ENCODE data around the gene DIPK1A. TPM values are rescaled to one million over a fixed set of nuclear protein-coding genes. Genes with fewer than 3 reads are reported as not detected.

Gene DIPK1A
- total RNA-seq, 1 experiment from 2014 or later = 4.8 TPM

DNA sequence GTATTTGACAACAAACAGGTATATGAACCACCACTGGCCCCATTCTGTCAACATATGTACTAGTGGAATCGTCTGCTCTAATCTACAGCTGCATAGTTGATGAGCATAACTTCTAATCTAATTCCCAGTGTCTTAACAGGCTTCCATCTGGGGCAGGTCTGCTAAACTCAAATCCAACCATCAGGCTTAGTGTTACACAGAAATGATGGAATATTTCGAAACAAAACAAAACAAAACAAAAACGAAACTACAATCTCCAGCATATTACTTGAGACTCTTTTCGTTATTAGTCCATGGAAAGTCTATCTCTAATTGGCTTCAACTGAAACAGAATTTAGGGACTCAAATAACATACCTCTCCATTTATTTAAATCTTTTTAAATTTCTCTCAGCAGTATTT lies 37.6 kb downstream of the DIPK1A start:
- Mint-ChIP-seq H3K4me1 (peaks cover 8% of the 10 kb centered on the region; the same call in 1 of the 2 replicates), H3K27ac (no peak overlapping the region), H3K4me3 (no peak overlapping the region), H3K36me3 (0 out of 2 replicates have a peak, but pooled peaks cover 4% of the 10 kb centered on the region), H3K9me3 (peaks cover 25% of the 10 kb centered on the region), H3K27me3 (ENCODE audit: low read depth) (no peaks in the 10 kb centered on the region; the same call in 1 of the 2 replicates)
- DNase-seq (ENCODE audit: low spot score) (no peak), ATAC-seq (no peak)
- ChIA-PET POLR2A (interaction anchor here (0.6 kb wide), 1 partner anchor 57 kb away, joined by 4 read pairs; no protein-coding TSS in a partner anchor), CTCF (no interaction called here)
- TF ChIP-seq FOXJ3 (CRISPR knock-in tag; IDR thresholded peaks at IDR 0.05; ENCODE audit: borderline replicate concordance) = no peak
- TF ChIP-seq, protein P1, sequence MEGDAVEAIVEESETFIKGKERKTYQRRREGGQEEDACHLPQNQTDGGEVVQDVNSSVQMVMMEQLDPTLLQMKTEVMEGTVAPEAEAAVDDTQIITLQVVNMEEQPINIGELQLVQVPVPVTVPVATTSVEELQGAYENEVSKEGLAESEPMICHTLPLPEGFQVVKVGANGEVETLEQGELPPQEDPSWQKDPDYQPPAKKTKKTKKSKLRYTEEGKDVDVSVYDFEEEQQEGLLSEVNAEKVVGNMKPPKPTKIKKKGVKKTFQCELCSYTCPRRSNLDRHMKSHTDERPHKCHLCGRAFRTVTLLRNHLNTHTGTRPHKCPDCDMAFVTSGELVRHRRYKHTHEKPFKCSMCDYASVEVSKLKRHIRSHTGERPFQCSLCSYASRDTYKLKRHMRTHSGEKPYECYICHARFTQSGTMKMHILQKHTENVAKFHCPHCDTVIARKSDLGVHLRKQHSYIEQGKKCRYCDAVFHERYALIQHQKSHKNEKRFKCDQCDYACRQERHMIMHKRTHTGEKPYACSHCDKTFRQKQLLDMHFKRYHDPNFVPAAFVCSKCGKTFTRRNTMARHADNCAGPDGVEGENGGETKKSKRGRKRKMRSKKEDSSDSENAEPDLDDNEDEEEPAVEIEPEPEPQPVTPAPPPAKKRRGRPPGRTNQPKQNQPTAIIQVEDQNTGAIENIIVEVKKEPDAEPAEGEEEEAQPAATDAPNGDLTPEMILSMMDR (IDR thresholded peaks at IDR 0.05) = no peak
- no peak for TF ChIP-seq GTF2I (CRISPR knock-in tag; conservative IDR thresholded peaks at IDR 0.05)
- no peak for TF ChIP-seq SMAD3 (CRISPR knock-in tag; IDR thresholded peaks at IDR 0.05; ENCODE audit: borderline replicate concordance)
- TF ChIP-seq, protein P2, sequence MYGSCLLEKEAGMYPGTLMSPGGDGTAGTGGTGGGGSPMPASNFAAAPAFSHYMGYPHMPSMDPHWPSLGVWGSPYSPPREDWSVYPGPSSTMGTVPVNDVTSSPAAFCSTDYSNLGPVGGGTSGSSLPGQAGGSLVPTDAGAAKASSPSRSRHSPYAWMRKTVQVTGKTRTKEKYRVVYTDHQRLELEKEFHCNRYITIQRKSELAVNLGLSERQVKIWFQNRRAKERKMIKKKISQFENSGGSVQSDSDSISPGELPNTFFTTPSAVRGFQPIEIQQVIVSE (CRISPR knock-in tag; IDR thresholded peaks at IDR 0.05; ENCODE audit: borderline replicate concordance) = no peak
- no peak for TF ChIP-seq OVOL2 (CRISPR knock-in tag; IDR thresholded peaks at IDR 0.05; ENCODE audit: borderline replicate concordance)
- TF ChIP-seq ZNF121 (CRISPR knock-in tag; IDR thresholded peaks at IDR 0.05) = no peak
- TF ChIP-seq, protein P3, sequence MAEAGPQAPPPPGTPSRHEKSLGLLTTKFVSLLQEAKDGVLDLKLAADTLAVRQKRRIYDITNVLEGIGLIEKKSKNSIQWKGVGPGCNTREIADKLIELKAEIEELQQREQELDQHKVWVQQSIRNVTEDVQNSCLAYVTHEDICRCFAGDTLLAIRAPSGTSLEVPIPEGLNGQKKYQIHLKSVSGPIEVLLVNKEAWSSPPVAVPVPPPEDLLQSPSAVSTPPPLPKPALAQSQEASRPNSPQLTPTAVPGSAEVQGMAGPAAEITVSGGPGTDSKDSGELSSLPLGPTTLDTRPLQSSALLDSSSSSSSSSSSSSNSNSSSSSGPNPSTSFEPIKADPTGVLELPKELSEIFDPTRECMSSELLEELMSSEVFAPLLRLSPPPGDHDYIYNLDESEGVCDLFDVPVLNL (CRISPR knock-in tag; IDR thresholded peaks at IDR 0.05; ENCODE audit: borderline replicate concordance, low read depth) = no peak
- TF ChIP-seq, protein P4, sequence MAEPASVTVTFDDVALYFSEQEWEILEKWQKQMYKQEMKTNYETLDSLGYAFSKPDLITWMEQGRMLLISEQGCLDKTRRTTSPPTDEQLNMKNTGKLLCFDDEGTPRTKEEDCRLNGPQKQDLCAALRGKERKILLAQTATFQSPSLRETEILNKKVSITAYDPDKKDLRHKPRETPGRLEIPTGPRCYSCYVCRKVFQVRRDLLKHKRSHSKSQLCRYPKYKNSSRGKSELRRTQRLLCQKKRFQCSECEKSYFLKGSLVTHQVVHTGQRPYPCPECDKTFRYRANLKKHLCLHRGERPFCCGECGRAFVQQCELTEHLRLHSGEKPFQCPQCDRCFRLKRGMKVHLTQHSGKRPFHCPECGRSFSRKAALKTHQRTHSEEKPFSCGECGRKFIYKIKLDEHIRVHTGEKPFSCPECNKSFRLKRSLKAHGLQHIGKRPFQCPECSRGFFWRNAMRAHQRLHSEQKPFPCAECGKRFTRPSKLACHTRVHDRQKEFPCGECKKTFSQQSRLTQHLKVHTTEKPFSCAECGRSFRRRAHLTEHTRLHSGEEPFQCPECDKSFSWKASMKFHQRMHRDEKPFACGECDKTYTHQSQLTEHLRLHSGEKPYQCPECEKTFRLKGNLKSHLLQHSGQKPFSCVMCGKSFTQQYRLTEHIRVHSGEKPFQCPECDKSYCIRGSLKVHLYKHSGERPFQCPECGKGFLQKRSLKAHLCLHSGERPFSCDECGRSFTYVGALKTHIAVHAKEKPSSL (CRISPR knock-in tag; conservative IDR thresholded peaks at IDR 0.05) = no peak
- TF ChIP-seq HMGA2 (CRISPR knock-in tag; IDR thresholded peaks at IDR 0.05) = no peak
- TF ChIP-seq ZNF232 (CRISPR knock-in tag; IDR thresholded peaks at IDR 0.05) = no peak
- no peak for TF ChIP-seq MYBL2 (CRISPR knock-in tag; IDR thresholded peaks at IDR 0.05)
- TF ChIP-seq, protein P5, sequence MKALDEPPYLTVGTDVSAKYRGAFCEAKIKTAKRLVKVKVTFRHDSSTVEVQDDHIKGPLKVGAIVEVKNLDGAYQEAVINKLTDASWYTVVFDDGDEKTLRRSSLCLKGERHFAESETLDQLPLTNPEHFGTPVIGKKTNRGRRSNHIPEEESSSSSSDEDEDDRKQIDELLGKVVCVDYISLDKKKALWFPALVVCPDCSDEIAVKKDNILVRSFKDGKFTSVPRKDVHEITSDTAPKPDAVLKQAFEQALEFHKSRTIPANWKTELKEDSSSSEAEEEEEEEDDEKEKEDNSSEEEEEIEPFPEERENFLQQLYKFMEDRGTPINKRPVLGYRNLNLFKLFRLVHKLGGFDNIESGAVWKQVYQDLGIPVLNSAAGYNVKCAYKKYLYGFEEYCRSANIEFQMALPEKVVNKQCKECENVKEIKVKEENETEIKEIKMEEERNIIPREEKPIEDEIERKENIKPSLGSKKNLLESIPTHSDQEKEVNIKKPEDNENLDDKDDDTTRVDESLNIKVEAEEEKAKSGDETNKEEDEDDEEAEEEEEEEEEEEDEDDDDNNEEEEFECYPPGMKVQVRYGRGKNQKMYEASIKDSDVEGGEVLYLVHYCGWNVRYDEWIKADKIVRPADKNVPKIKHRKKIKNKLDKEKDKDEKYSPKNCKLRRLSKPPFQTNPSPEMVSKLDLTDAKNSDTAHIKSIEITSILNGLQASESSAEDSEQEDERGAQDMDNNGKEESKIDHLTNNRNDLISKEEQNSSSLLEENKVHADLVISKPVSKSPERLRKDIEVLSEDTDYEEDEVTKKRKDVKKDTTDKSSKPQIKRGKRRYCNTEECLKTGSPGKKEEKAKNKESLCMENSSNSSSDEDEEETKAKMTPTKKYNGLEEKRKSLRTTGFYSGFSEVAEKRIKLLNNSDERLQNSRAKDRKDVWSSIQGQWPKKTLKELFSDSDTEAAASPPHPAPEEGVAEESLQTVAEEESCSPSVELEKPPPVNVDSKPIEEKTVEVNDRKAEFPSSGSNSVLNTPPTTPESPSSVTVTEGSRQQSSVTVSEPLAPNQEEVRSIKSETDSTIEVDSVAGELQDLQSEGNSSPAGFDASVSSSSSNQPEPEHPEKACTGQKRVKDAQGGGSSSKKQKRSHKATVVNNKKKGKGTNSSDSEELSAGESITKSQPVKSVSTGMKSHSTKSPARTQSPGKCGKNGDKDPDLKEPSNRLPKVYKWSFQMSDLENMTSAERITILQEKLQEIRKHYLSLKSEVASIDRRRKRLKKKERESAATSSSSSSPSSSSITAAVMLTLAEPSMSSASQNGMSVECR (CRISPR knock-in tag; IDR thresholded peaks at IDR 0.05; ENCODE audit: borderline replicate concordance) = no peak
- TF ChIP-seq, protein P6, sequence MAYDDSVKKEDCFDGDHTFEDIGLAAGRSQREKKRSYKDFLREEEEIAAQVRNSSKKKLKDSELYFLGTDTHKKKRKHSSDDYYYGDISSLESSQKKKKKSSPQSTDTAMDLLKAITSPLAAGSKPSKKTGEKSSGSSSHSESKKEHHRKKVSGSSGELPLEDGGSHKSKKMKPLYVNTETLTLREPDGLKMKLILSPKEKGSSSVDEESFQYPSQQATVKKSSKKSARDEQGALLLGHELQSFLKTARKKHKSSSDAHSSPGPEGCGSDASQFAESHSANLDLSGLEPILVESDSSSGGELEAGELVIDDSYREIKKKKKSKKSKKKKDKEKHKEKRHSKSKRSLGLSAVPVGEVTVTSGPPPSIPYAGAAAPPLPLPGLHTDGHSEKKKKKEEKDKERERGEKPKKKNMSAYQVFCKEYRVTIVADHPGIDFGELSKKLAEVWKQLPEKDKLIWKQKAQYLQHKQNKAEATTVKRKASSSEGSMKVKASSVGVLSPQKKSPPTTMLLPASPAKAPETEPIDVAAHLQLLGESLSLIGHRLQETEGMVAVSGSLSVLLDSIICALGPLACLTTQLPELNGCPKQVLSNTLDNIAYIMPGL (CRISPR knock-in tag; IDR thresholded peaks at IDR 0.05) = no peak
